HL-60 (cell line): ENCODE measurements around the gene SAFB.
A peak's percentile ranks its signal among the peaks of the same experiment; 100 is the strongest.

Experiments used
- POLR2AphosphoS5 ChIP-seq: IDR thresholded peaks from 2 replicates; pipeline ENCODE4 v1.6.1; 2012; ENCODE audit warnings: low read depth
- REST ChIP-seq: IDR thresholded peaks from 2 replicates; pipeline ENCODE4 v1.6.1; 2012; ENCODE audit warnings: low read depth; ENCODE audit not compliant: insufficient replicate concordance
- TF ChIP-seq, protein P1 (sequence below): IDR thresholded peaks from one replicate; pipeline ENCODE4 v1.5.1; 2011; ENCODE audit warnings: low read length, control low read depth, inconsistent platforms; ENCODE audit not compliant: insufficient read depth

GRCh38 chr19:5585461-5586299 lies 37.2 kb upstream of the SAFB start:
- TF ChIP-seq, protein P1, sequence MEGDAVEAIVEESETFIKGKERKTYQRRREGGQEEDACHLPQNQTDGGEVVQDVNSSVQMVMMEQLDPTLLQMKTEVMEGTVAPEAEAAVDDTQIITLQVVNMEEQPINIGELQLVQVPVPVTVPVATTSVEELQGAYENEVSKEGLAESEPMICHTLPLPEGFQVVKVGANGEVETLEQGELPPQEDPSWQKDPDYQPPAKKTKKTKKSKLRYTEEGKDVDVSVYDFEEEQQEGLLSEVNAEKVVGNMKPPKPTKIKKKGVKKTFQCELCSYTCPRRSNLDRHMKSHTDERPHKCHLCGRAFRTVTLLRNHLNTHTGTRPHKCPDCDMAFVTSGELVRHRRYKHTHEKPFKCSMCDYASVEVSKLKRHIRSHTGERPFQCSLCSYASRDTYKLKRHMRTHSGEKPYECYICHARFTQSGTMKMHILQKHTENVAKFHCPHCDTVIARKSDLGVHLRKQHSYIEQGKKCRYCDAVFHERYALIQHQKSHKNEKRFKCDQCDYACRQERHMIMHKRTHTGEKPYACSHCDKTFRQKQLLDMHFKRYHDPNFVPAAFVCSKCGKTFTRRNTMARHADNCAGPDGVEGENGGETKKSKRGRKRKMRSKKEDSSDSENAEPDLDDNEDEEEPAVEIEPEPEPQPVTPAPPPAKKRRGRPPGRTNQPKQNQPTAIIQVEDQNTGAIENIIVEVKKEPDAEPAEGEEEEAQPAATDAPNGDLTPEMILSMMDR: no peak
- TF ChIP-seq REST: no peak
- peak; percentile 33; the same call in 1 of the 2 replicates for TF ChIP-seq POLR2AphosphoS5
